Left ventricle myocardium superior (tissue), 1 donor: ENCODE measurements around the gene BABAM2. TPM values are rescaled to one million over a fixed set of nuclear protein-coding genes. Genes with fewer than 3 reads are reported as not detected.
A peak's percentile ranks its signal among the peaks of the same experiment; 100 is the strongest.
"Not testable (repeated sequence)": the region's sequence is repeated elsewhere in the genome, so short reads cannot be mapped to it uniquely, and the experiment has no call there.

ENCODE experiments used
- ATAC-seq: fragments of 200-7000 bp; cut with Tn5 transposase; one replicate; pipeline ENCODE4 v1.9.1; 2020; ENCODE audit warnings: mild to moderate bottlenecking, moderate library complexity
- DNase-seq: peaks from one replicate; pipeline ENCODE4 v3.0.0-alpha.2; 2020
- intact Hi-C: fragments of 100-400 bp; cut with micrococcal nuclease; formaldehyde crosslinking; loops from one replicate; pipeline ENCODE4 v1.11.0; 2022
- total RNA-seq: library from RNA; stranded (reverse); fragmentation: NEBNext Ultra II Directional; extraction: Animal tissue kit (Norgen Biotek cat#: 25700); gene quantifications from one replicate; pipeline ENCODE4 v1.2.1, GENCODE V29; 2021
- donor health status: DM: no; HTN: yes; CAD: no; lungs with severe emphysema.

Gene BABAM2
- total RNA-seq, 1 donor from 2014 or later: 56.8 TPM

- ATAC-seq (no peak), DNase-seq (no peak)
- intact Hi-C loops: no loop called here
These were observed 472.5 kb downstream of the BABAM2 start for GRCh38 chr2:28362991-28363521.

GRCh38 chr2:28363686-28364280, 473.3 kb downstream of the BABAM2 start:
- DNase-seq: no peak

GRCh38 chr2:28364610-28365009, 474.1 kb downstream of the BABAM2 start:
- ATAC-seq: no peak
- intact Hi-C loops: no loop called here
- DNase-seq: no peak

More at GRCh38 chr2:28363686-28364280, 473.3 kb downstream of the BABAM2 start:
- intact Hi-C loops: no loop called here
- ATAC-seq: no peak

GRCh38 chr2:28365158-28365557, 474.6 kb downstream of the BABAM2 start:
- intact Hi-C loops: no loop called here
- DNase-seq: no peak
- ATAC-seq: peak; percentile 38

GRCh38 chr2:28366149-28366495, 475.6 kb downstream of the BABAM2 start:
- ATAC-seq (no peak), DNase-seq (no peak)
- intact Hi-C loops: no loop called here

GRCh38 chr2:28366496-28367282, 476.2 kb downstream of the BABAM2 start:
- ATAC-seq (peak; percentile 37), DNase-seq (no peak)
- intact Hi-C loops: no loop called here

- no peak for DNase-seq
- ATAC-seq: no peak
- intact Hi-C loops: no loop called here
These were observed 477.3 kb downstream of the BABAM2 start for GRCh38 chr2:28367667-28368356.

- DNase-seq: no peak
- intact Hi-C loops: no loop called here
- no peak for ATAC-seq
These were observed 477.8 kb downstream of the BABAM2 start for GRCh38 chr2:28368357-28368798.

- intact Hi-C loops: no loop called here
- DNase-seq: no peak
- ATAC-seq: no peak
These were observed 478.8 kb downstream of the BABAM2 start for GRCh38 chr2:28369358-28369757.

- intact Hi-C loops: no loop called here
- no peak for ATAC-seq
These were observed 479.8 kb downstream of the BABAM2 start for GRCh38 chr2:28370354-28370753.

GRCh38 chr2:28371728-28372127, 481.2 kb downstream of the BABAM2 start:
- intact Hi-C loops, DNase-seq, ATAC-seq: not testable (repeated sequence)

More at GRCh38 chr2:28370354-28370753, 479.8 kb downstream of the BABAM2 start:
- DNase-seq: no peak

GRCh38 chr2:28373854-28374253, 483.3 kb downstream of the BABAM2 start:
- intact Hi-C loops: no loop called here
- DNase-seq: no peak
- ATAC-seq: no peak

- intact Hi-C loops: no loop called here
- ATAC-seq (no peak), DNase-seq (no peak)
These were observed 483.8 kb downstream of the BABAM2 start for GRCh38 chr2:28374331-28374730.

GRCh38 chr2:28375236-28375635, 484.7 kb downstream of the BABAM2 start:
- intact Hi-C loops: no loop called here

GRCh38 chr2:28375742-28376631, 485.5 kb downstream of the BABAM2 start:
- DNase-seq: no peak
- ATAC-seq: no peak

More at GRCh38 chr2:28375236-28375635, 484.7 kb downstream of the BABAM2 start:
- DNase-seq: no peak
- no peak for ATAC-seq

GRCh38 chr2:28377195-28377816, 486.8 kb downstream of the BABAM2 start:
- ATAC-seq (no peak), DNase-seq (no peak)
- intact Hi-C loops: no loop called here

More at GRCh38 chr2:28375742-28376631, 485.5 kb downstream of the BABAM2 start:
- intact Hi-C loops: no loop called here

- intact Hi-C loops: no loop called here
- DNase-seq (no peak), ATAC-seq (no peak)
These were observed 487.6 kb downstream of the BABAM2 start for GRCh38 chr2:28377984-28378678.
